Measurements from ENCODE around the gene UBE2C. TPM values are rescaled to one million over a fixed set of nuclear protein-coding genes. Genes with fewer than 3 reads are reported as not detected.
A peak's percentile ranks its signal among the peaks of the same experiment; 100 is the strongest.

Gene UBE2C
- total RNA-seq, 4 donors from 2014 or later = 0.84 TPM; not detected in 3

- DNase-seq (no peak), ATAC-seq (no peak)
- TF ChIP-seq CTCF (IDR thresholded peaks at IDR 0.05 in 4 of 5, conservative IDR thresholded peaks at IDR 0.05 in 1 of 5) (no peak), POLR2A (IDR thresholded peaks at IDR 0.05) (no peak)
- in situ Hi-C loops (cut with MboI; ENCODE audit: low sequenced_read_pairs in 4 of 4) = no loop called here
- intact Hi-C loops (cut with DNase I; ENCODE audit: low total_unique reads) = loop anchor here (2.0 kb wide), 1 partner anchor 34 kb away; no protein-coding TSS in a partner anchor
- H3K27ac ChIP-seq = peak overlapping the region; percentile 95 to 97 (median 96)
- H3K4me3 ChIP-seq = peak overlapping the region in 2 of 4 donors; percentile 73 to 79
- H3K36me3 ChIP-seq = peaks cover 0 to 6% of the 10 kb centered on the region in 2 donors
- H3K4me1 ChIP-seq = peaks cover 49 to 66% of the 10 kb centered on the region in 2 donors
- H3K27me3 ChIP-seq = no peaks in the 10 kb centered on the region
- no peaks in the 10 kb centered on the region for H3K9me3 ChIP-seq
Observed at GRCh38 chr20:45832619-45833018, 20.2 kb downstream of the UBE2C start.

GRCh38 chr20:45833030-45833882 lies 20.8 kb downstream of the UBE2C start, which contains the start of gene SNX21:
Gene SNX21 (plus strand): TSS chr20:45833799. CDS start chr20:45833920, 121 bp downstream.
- H3K27ac ChIP-seq = peak within 1 kb of the TSS; percentile 95 to 97 (median 96)
- H3K4me3 ChIP-seq = peak within 1 kb of the TSS; percentile 73 to 80 (median 79)
- peaks cover 46 to 66% of the 10 kb centered on the region in 2 donors for H3K4me1 ChIP-seq
- ATAC-seq = peak; percentile 47 to 57
- peak; percentile 70 to 87 for DNase-seq
- no peaks in the 10 kb centered on the region for H3K9me3 ChIP-seq
- intact Hi-C loops (cut with DNase I; ENCODE audit: low total_unique reads) = loop anchor here (2.0 kb wide), 1 partner anchor 34 kb away; no protein-coding TSS in a partner anchor
- no peaks in the 10 kb centered on the region for H3K27me3 ChIP-seq
- in situ Hi-C loops (cut with MboI; ENCODE audit: low sequenced_read_pairs in 4 of 4) = no loop called here
- H3K36me3 ChIP-seq = peaks cover 0 to 13% of the 10 kb centered on the region in 2 donors
- no peak for TF ChIP-seq POLR2A (IDR thresholded peaks at IDR 0.05)
- no peak for TF ChIP-seq CTCF (IDR thresholded peaks at IDR 0.05 in 4 of 5, conservative IDR thresholded peaks at IDR 0.05 in 1 of 5)

GRCh38 chr20:45833883-45834796 lies 21.7 kb downstream of the UBE2C start:
- ATAC-seq = peak; percentile 64 to 70
- Histone ChIP-seq H3K4me1 (peaks cover 40 to 57% of the 10 kb centered on the region in 2 donors), H3K27ac (peak overlapping the region; percentile 95 to 97 (median 96)), H3K36me3 (peaks cover 0 to 18% of the 10 kb centered on the region in 2 donors), H3K9me3 (no peaks in the 10 kb centered on the region), H3K27me3 (no peaks in the 10 kb centered on the region), H3K4me3 (peak overlapping the region; percentile 73 to 80 (median 79))
- peak; percentile 67 to 81 for TF ChIP-seq POLR2A (IDR thresholded peaks at IDR 0.05)
- no peak for TF ChIP-seq CTCF (IDR thresholded peaks at IDR 0.05 in 4 of 5, conservative IDR thresholded peaks at IDR 0.05 in 1 of 5)
- DNase-seq = peak; percentile 70 to 81
- intact Hi-C loops (cut with DNase I; ENCODE audit: low total_unique reads) (loop anchor here (2.0 kb wide), 2 partner anchors 23 to 35 kb away; partner anchors contain the start of genes ACOT8 and ZSWIM3), in situ Hi-C loops (cut with MboI; ENCODE audit: low sequenced_read_pairs in 4 of 4) (no loop called here)

GRCh38 chr20:45834797-45835161 lies 22.3 kb downstream of the UBE2C start:
- Histone ChIP-seq H3K36me3 (peaks cover 0 to 23% of the 10 kb centered on the region in 2 donors), H3K27me3 (no peaks in the 10 kb centered on the region), H3K9me3 (no peaks in the 10 kb centered on the region), H3K4me3 (peak overlapping the region; percentile 73 to 80 (median 79)), H3K4me1 (peaks cover 43 to 57% of the 10 kb centered on the region in 2 donors), H3K27ac (peak overlapping the region; percentile 95 to 97 (median 96))
- DNase-seq (peak in 1 of 2 donors; percentile 62), ATAC-seq (peak in 1 of 2 donors; percentile 13)
- TF ChIP-seq CTCF (IDR thresholded peaks at IDR 0.05 in 4 of 5, conservative IDR thresholded peaks at IDR 0.05 in 1 of 5) (no peak), POLR2A (IDR thresholded peaks at IDR 0.05) (no peak)
- in situ Hi-C loops (cut with MboI; ENCODE audit: low sequenced_read_pairs in 4 of 4) = no loop called here
- intact Hi-C loops (cut with DNase I; ENCODE audit: low total_unique reads) = loop anchor here (2.0 kb wide), 1 partner anchor 22 kb away; the partner anchor contains the start of genes ACOT8 and ZSWIM3
